A375 (cell line): ENCODE measurements around the gene NAP1L4. TPM values are rescaled to one million over a fixed set of nuclear protein-coding genes. Genes with fewer than 3 reads are reported as not detected.

Experiments
- small RNA-seq: library from RNA; depleted of rRNA; stranded (forward); fragments of <200 nt; gene quantifications from one replicate; pipeline ENCODE3, GENCODE V24; 2014
- total RNA-seq: library from RNA; depleted of rRNA; stranded (reverse); fragments of >200 nt; shearing (Covaris generic); gene quantifications from 2 replicates; pipeline ENCODE4 v1.2.3, GENCODE V29; 2014; rRNA removed

NAP1L4 gene
- 104 and 119 TPM in 2 replicates for total RNA-seq

DNA sequence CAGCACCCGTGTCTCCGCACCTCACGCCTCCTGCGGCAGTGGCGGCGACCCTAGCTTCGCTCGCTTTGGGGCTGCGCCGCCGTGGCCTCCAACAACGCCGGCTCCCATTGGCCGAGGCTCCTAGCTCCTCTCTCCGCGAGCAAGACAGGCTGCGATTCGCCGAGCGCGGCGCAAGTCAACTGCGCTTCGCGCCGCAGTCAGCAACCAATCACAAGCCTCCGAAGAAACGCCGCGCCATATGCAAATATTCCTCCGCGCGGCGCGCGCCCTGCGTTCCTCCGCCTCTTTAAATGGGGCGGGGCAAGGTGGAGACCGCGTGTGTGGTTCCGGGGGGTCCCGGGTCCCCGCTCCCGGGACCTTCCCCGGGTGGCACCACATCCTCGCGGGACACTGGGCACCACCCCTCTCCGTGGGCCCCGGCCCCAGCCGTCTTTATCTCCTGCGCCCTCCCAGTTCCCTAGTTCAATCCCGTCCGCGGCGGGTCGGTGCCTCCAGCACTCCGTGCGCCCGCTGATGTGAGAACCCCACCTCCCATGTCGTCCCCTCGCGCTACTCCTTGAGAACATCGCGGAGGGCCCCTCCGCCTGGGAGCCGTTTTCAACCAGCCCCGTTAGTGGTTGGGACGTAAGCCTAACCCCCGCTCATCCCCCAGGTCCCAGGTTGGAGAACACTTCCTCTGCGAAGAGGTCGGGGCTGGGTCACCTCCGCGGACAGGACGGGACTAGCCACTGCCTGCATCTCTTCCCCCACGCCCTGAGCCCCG, at the start of gene NAP1L4:
Gene NAP1L4 (minus strand): TSS at position 96 of the 763 bp plus-strand sequence. CDS start 13,109 bp downstream, outside the sequence.

GRCh38 chr11:2928605-2929530, 63.3 kb downstream of the NAP1L4 start, which contains the start of gene PHLDA2:
PHLDA2 (minus strand) TSS chr11:2929420; CDS start chr11:2929364, 56 bp downstream.

Small RNAs within 50 kb of the gene (small RNA-seq; reads per million reads assigned to genes)
- 0.42 reads per million, percentile 10 among the genes with 10 or more reads in this experiment for gene SNORA54

Other genes starting within 250 kb of the NAP1L4 start
- 22.2 and 24.0 TPM in 2 replicates for gene CDKN1C, start 106.6 kb downstream of the NAP1L4 start, total RNA-seq
- 37.1 and 48.4 TPM in 2 replicates for gene PHLDA2, start 62.9 kb downstream of the NAP1L4 start, total RNA-seq
- gene CARS1, start 65.1 kb upstream of the NAP1L4 start, total RNA-seq = 150 and 160 TPM in 2 replicates
- 17.8 and 20.1 TPM in 2 replicates for gene OSBPL5, start 173.0 kb upstream of the NAP1L4 start, total RNA-seq
- gene MRGPRG, start 226.5 kb upstream of the NAP1L4 start, total RNA-seq = not detected in 2 replicates
- not detected in 2 replicates for gene MRGPRE, start 240.1 kb upstream of the NAP1L4 start, total RNA-seq